ENCODE measurements around the gene RABL3. TPM values are rescaled to one million over a fixed set of nuclear protein-coding genes. Genes with fewer than 3 reads are reported as not detected.

Gene RABL3
- total RNA-seq, 2 experiments from 2014 or later = 28.8 to 37.1 TPM

DNA sequence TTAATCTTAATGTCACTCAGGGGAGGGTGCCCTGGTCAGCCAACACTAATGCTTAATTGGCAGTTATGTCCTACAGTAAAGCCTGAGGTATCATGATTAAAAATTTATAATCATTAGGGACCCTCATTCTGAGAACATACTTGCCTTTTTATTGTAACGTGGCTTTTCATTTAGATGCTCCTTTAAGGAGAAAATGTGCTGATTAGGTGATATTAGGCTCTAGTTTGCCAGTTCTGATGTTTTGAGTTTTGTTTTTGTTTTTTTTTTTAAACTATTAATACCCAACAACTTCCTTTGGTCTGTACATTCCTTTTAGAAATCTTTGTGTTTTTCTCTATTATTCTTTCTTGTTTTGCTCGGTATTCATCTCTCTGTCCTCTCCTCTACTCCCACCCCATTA lies 10.5 kb upstream of the RABL3 start:
- POLR2A ChIA-PET = interaction anchor here (0.6 kb wide), 1 partner anchor 425 kb away, joined by 3 read pairs; no protein-coding TSS in a partner anchor
- H3K27me3 Mint-ChIP-seq = no peaks in the 10 kb centered on the region

DNA sequence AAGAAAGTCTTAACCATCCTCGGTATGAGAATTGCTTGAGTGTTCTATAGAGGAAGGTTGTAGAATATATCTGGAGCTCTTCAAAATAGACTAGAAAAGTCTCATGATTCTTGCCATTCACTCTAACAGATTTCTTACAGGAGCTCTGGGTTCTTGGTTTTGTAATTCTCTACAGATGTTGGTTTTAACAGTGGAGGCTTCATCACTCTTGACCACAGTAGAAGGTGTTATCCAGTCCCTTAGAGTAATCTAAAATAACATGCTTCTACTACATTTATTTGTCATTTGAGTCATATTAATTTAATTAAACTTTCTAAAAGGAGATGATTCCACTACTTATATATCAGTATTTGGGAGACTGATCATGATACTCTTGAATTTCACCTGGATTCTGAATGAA lies 9.9 kb upstream of the RABL3 start:
- Mint-ChIP-seq H3K4me3 (no peak overlapping the region), H3K27ac (no peak overlapping the region), H3K4me1 (ENCODE audit: low read depth) (peaks cover 28% of the 10 kb centered on the region), H3K27me3 (no peaks in the 10 kb centered on the region), H3K36me3 (ENCODE audit: low read depth) (peaks cover 48% of the 10 kb centered on the region), H3K9me3 (peaks cover 4% of the 10 kb centered on the region)
- ATAC-seq (no peak), DNase-seq (no peak)
- POLR2A ChIA-PET = no interaction called here
- intact Hi-C loops (cut with micrococcal nuclease) = no loop called here
- TF ChIP-seq, protein P1, sequence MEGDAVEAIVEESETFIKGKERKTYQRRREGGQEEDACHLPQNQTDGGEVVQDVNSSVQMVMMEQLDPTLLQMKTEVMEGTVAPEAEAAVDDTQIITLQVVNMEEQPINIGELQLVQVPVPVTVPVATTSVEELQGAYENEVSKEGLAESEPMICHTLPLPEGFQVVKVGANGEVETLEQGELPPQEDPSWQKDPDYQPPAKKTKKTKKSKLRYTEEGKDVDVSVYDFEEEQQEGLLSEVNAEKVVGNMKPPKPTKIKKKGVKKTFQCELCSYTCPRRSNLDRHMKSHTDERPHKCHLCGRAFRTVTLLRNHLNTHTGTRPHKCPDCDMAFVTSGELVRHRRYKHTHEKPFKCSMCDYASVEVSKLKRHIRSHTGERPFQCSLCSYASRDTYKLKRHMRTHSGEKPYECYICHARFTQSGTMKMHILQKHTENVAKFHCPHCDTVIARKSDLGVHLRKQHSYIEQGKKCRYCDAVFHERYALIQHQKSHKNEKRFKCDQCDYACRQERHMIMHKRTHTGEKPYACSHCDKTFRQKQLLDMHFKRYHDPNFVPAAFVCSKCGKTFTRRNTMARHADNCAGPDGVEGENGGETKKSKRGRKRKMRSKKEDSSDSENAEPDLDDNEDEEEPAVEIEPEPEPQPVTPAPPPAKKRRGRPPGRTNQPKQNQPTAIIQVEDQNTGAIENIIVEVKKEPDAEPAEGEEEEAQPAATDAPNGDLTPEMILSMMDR (IDR thresholded peaks at IDR 0.05) = no peak
- CTCF ChIA-PET = no interaction called here

More for the DNA sequence above, 10.5 kb upstream of the RABL3 start:
- H3K4me3 Mint-ChIP-seq = no peak overlapping the region
- peaks cover 4% of the 10 kb centered on the region for H3K9me3 Mint-ChIP-seq
- peaks cover 28% of the 10 kb centered on the region for H3K4me1 Mint-ChIP-seq (ENCODE audit: low read depth)
- DNase-seq (no peak), ATAC-seq (no peak)
- H3K36me3 Mint-ChIP-seq (ENCODE audit: low read depth) = peaks cover 48% of the 10 kb centered on the region
- intact Hi-C loops (cut with micrococcal nuclease) = no loop called here
- CTCF ChIA-PET = interaction anchor here (1.1 kb wide), 1 partner anchor 12 kb away, joined by 4 read pairs; no protein-coding TSS in a partner anchor
- TF ChIP-seq, protein P1 (IDR thresholded peaks at IDR 0.05) = no peak
- H3K27ac Mint-ChIP-seq = no peak overlapping the region

DNA sequence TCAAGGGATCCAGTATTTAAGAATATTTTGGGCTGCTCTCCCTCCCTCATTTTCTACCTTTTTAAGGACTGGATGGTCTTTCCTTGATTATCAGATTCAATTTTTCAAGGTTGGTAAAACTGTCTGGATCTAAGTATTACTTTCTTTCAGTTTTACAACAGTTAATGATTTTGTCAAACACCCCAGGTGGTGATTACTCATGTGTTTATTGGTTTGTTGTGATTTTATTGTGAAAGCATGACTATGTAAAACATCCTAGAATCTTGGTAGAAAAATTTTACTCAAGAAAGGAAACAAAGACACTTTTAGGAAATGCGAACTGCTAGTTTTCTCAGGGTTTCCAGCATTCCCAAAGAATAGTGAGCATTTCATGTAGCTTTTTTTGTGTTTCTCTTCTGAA lies 7.5 kb upstream of the RABL3 start:
- no peak for DNase-seq
- H3K27me3 Mint-ChIP-seq = no peaks in the 10 kb centered on the region
- no peak overlapping the region for H3K4me3 Mint-ChIP-seq
- peaks cover 42% of the 10 kb centered on the region for H3K36me3 Mint-ChIP-seq (ENCODE audit: low read depth)
- intact Hi-C loops (cut with micrococcal nuclease) = no loop called here
- CTCF ChIA-PET = interaction anchor here (1.5 kb wide), 1 partner anchor 191 kb away, joined by 3 read pairs; no protein-coding TSS in a partner anchor
- TF ChIP-seq, protein P1 (IDR thresholded peaks at IDR 0.05) = no peak
- no peaks in the 10 kb centered on the region for H3K9me3 Mint-ChIP-seq
- no peak overlapping the region for H3K27ac Mint-ChIP-seq
- no peak for ATAC-seq
- H3K4me1 Mint-ChIP-seq (ENCODE audit: low read depth) = peaks cover 32% of the 10 kb centered on the region
- POLR2A ChIA-PET = no interaction called here

DNA sequence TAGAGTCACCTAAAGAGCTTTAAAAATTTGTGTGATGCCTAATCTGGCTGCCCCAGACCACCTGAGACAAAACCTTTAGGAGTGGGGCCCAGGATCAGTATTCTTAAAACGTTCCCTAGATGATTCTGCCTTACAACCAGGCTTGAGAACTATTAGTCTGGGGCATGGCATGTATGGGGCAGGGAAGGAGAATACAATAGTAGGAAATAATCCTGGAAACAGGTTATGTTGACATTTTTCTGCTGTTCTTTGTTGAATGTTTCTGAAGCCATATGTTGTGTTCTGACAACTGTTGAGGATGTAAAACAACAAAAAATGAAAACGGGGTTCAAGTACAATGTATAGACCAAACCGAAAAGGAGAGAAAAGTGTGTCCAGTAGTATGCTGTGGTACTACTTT lies 3.1 kb upstream of the RABL3 start:
- Mint-ChIP-seq H3K27me3 (no peaks in the 10 kb centered on the region), H3K27ac (no peak overlapping the region), H3K9me3 (no peaks in the 10 kb centered on the region), H3K4me1 (ENCODE audit: low read depth) (peaks cover 30% of the 10 kb centered on the region), H3K36me3 (ENCODE audit: low read depth) (peaks cover 11% of the 10 kb centered on the region), H3K4me3 (no peak overlapping the region)
- ATAC-seq = no peak
- CTCF ChIA-PET = interaction anchor here (1.0 kb wide), 1 partner anchor 11 kb away, joined by 4 read pairs; no protein-coding TSS in a partner anchor
- TF ChIP-seq, protein P1 (IDR thresholded peaks at IDR 0.05) = no peak
- POLR2A ChIA-PET = interaction anchor here (0.6 kb wide), 1 partner anchor 1860 kb away, joined by 3 read pairs; no protein-coding TSS in a partner anchor
- intact Hi-C loops (cut with micrococcal nuclease) = no loop called here
- no peak for DNase-seq

DNA sequence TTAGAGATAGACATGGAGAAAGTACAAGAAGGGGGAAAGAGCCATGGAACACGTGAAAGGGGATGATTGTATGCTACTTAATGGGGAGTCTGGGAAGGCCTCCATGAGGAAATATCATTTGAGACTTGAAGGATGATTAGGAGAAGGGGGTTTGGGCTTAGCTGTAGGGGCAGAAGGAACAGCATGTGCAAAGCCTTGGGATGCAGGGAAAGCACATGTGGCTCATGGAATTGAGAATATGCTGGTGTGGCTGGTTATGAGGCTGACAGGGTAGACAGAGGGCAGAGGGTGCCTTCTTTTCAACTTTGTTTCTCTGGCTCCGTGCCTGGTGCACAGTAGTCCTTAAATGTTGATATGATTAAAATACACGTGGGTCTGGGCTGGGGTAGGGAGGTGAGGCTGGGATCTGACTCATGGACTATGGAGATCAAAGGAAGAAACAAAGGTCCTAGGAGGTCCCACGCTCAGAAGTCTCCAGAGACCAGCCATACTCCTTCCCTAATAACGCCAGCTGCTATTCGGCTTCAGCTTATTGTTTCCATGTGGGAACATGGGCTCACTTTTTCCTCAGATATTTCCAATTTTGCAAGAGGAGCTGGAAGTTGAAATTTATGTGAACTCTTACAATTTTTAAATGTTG lies 1.4 kb upstream of the RABL3 start:
- Mint-ChIP-seq H3K4me3 (peak overlapping the region; percentile 84), H3K36me3 (ENCODE audit: low read depth) (peaks cover 10% of the 10 kb centered on the region), H3K4me1 (ENCODE audit: low read depth) (peaks cover 27% of the 10 kb centered on the region), H3K27me3 (no peaks in the 10 kb centered on the region), H3K27ac (peak overlapping the region; percentile 96), H3K9me3 (no peaks in the 10 kb centered on the region)
- ATAC-seq = no peak
- DNase-seq = no peak
- intact Hi-C loops (cut with micrococcal nuclease) = no loop called here
- ChIA-PET CTCF (interaction anchor here (2.5 kb wide), 1 partner anchor 51 kb away, joined by 10 read pairs; no protein-coding TSS in a partner anchor), POLR2A (no interaction called here)
- TF ChIP-seq, protein P1 (IDR thresholded peaks at IDR 0.05) = no peak
